Measurements from ENCODE around the gene ZFP36L2.

The ZFP36L2 gene

DNA sequence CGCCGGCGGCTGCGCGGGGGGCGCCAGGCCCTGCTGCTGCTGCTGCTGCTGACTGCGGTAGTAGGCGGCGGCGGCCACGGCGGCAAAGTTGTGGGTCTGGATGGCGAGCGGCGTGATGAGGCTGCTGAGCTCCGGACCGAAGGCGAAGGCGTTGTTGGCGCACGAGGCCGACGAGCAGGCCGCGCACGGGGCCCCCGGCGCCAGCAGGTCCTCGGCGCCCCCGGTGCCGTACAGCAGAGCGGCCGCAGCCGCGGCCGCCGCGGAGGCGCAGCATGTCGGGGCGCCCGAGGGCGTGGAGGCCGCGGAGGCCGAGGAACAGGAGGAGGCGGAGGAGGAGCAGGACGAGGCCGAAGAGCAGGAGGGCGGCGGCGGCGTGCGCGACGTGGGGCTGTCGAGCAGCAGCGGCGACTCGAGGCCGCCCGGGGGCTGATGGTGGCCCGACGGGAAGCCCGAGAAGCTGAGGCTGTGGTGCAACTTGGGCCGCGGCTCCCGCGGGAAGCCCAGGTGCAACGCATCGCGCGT, 1.8 kb downstream of the ZFP36L2 start:
- Mint-ChIP-seq H3K27me3 (no peaks in the 10 kb centered on the region), H3K4me1 (ENCODE audit: low read depth) (peaks cover 43% of the 10 kb centered on the region), H3K9me3 (no peaks in the 10 kb centered on the region), H3K27ac (peak overlapping the region; percentile 98), H3K4me3 (peak overlapping the region; percentile 93), H3K36me3 (ENCODE audit: low read depth) (peaks cover 72% of the 10 kb centered on the region)
- intact Hi-C loops (cut with micrococcal nuclease) = loop anchor here (5.0 kb wide), 4 partner anchors 67 to 412 kb away; no protein-coding TSS in a partner anchor

DNA sequence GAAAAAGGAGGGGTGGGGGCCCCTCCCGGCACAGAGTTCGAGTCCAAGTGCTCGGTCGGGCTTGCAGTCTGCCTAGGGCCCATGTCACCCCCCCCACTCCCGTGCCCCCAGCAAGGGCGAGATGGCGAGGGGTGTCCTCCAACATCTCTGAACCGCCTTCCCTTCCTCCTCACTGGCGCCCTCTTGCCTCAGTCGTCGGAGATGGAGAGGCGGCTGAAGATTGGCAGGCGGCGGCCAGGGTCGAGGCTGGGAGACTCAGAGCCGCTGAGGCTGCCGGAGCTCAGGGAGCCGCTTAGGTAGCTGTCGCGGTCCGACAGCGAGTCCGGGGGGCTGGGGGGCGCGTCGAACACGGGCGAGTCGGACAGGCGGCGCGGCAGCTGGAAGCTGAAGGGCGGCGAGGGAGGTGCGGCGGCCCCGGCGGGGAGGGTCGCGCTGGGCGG, 2.3 kb downstream of the ZFP36L2 start:
- peak overlapping the region; percentile 93 for H3K4me3 Mint-ChIP-seq
- H3K9me3 Mint-ChIP-seq = no peaks in the 10 kb centered on the region
- H3K4me1 Mint-ChIP-seq (ENCODE audit: low read depth) = peaks cover 43% of the 10 kb centered on the region
- H3K27ac Mint-ChIP-seq = peak overlapping the region; percentile 98
- H3K36me3 Mint-ChIP-seq (ENCODE audit: low read depth) = peaks cover 72% of the 10 kb centered on the region
- H3K27me3 Mint-ChIP-seq = no peaks in the 10 kb centered on the region
- intact Hi-C loops (cut with micrococcal nuclease) = loop anchor here (5.0 kb wide), 2 partner anchors 67 to 412 kb away; no protein-coding TSS in a partner anchor

DNA sequence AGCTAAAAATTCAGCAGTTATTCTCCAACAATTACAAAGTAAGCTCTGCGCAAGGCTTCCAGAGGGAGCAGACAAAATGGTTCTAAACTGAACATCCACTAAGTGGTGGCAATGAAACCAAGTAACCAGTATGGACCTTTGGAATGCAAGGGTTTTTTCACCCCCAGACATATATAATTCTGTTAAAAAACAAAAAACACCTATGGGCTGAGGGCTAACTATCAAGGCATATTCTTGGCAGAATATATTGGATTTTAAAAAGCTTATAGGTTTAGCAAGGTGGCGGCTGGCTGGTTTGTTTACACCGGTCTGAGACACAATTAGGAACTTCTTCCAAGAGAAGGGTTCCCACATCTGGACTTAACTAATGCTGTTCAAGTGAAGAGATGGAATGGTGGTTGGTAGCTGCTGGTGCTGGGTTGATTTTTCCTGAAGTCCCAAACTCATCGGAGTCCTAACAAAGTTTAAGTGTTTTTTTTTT, 2.8 kb downstream of the ZFP36L2 start:
- H3K9me3 Mint-ChIP-seq = no peaks in the 10 kb centered on the region
- intact Hi-C loops (cut with micrococcal nuclease) = loop anchor here (5.0 kb wide), 2 partner anchors 66 to 411 kb away; no protein-coding TSS in a partner anchor
- H3K4me1 Mint-ChIP-seq (ENCODE audit: low read depth) = peaks cover 44% of the 10 kb centered on the region
- H3K36me3 Mint-ChIP-seq (ENCODE audit: low read depth) = peaks cover 76% of the 10 kb centered on the region
- H3K27me3 Mint-ChIP-seq = no peaks in the 10 kb centered on the region
- H3K27ac Mint-ChIP-seq = peak overlapping the region; percentile 98
- H3K4me3 Mint-ChIP-seq = peak overlapping the region; percentile 93

DNA sequence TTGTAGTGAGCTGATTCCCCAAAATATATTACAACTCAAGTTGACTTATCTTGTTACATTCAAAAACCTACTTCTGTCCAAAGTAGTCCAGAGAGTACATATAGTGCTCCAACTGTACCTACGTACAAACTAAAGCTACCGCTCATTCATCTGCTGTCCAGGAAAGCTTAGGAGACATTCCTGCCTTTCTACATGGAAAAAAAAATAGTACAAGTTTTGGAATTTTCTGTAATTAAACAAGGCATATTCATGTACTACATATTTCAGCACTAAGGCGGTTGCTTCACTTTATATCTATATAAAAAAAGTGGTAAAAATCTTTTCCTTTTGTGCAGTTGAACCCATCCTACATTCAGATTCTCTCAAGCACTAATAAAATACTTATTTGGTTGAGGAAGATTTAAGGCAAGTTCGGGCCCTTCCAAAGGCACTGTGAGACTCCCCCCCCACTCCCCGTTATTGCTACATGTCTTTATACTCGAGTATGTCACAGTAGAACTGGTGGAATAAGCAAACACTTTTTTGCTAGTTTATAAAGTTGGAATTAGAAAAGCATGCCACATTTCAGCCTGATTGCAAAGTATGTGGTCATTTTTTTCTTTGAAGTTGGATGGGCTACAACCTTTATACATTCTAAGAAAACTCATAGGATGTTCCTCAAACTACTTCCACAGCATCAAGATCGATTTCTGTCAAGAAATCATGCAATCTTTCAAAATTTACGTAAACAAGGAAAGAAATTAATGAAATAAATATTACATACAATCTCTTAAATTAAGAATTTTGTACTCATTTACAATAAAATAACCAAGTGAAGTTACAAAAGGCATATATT, 3.7 kb downstream of the ZFP36L2 start:
- Mint-ChIP-seq H3K27ac (peak overlapping the region; percentile 83), H3K27me3 (no peaks in the 10 kb centered on the region), H3K9me3 (no peaks in the 10 kb centered on the region), H3K36me3 (ENCODE audit: low read depth) (peaks cover 74% of the 10 kb centered on the region), H3K4me1 (ENCODE audit: low read depth) (peaks cover 45% of the 10 kb centered on the region), H3K4me3 (peak overlapping the region; percentile 83)
- intact Hi-C loops (cut with micrococcal nuclease) = loop anchor here (5.0 kb wide), 2 partner anchors 65 to 410 kb away; no protein-coding TSS in a partner anchor

DNA sequence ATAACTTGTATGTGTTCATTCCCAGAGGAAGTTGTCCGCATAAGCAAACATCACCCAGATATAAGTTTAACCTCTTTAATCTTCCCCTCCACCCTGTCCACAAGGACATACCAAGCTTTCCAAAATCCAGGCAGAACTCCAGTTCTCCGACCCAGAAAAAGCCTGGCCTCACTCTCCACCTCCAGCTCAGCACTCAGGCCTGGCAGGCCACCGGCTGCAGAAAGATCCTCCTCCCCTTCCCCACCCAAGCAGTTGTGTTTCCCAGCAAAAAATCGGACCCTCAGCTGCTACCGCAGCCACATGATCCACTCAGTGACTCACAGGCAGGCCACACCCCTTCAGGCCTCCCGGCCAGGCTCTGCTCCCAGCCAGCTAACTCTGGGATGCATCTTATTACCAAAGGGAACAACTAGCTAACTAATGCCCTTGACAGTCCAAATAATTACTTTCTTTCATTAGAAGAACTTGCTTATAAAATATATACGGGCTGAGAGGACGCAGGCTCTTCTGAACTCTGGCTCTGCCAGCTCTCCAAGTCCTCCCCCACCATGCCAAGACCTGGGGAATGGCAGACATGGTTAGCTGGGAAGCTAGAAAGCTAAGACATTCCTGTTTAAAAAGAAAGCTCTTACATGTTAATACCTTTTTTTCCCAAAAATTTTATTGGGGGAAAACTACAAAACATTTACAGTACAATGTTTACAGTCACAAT, 4.5 kb downstream of the ZFP36L2 start:
- peak overlapping the region; percentile 83 for H3K4me3 Mint-ChIP-seq
- H3K27me3 Mint-ChIP-seq = no peaks in the 10 kb centered on the region
- peak overlapping the region; percentile 83 for H3K27ac Mint-ChIP-seq
- intact Hi-C loops (cut with micrococcal nuclease) = loop anchor here (5.0 kb wide), 2 partner anchors 65 to 410 kb away; no protein-coding TSS in a partner anchor
- H3K9me3 Mint-ChIP-seq = no peaks in the 10 kb centered on the region
- peaks cover 43% of the 10 kb centered on the region for H3K4me1 Mint-ChIP-seq (ENCODE audit: low read depth)
- peaks cover 68% of the 10 kb centered on the region for H3K36me3 Mint-ChIP-seq (ENCODE audit: low read depth)

DNA sequence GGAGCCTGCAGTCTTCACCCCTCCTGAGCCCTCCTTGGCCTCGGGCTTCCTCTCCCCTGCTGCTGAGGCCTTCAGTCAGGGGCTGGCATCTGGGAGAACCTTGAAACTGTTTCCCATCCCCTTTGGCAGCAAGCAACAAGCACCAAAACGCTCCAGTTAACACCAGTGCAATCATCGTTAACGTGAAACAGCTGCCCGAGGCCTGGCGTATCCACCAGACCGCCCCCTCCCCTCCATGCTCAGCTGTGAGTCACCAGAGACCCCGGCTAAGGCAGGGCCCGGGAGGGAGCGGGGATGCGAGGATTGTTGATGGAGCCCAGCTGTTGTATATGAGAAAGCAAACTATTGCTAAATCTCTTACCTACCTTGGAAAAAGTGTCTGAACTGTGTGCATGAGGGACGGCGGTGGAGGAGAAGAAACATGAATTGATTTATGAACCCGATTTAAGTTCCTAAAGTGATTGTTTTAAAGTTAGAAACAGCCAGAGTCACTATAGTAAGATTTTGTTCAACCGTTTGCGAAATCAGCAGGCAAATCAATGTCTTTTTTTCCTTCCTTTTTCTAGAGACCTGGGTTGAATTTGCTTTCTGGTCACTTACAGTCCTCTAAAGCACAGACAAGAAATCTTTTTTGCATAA, 5.2 kb downstream of the ZFP36L2 start:
- Mint-ChIP-seq H3K36me3 (ENCODE audit: low read depth) (peaks cover 67% of the 10 kb centered on the region), H3K9me3 (no peaks in the 10 kb centered on the region), H3K4me3 (peak overlapping the region; percentile 83), H3K27me3 (no peaks in the 10 kb centered on the region), H3K4me1 (ENCODE audit: low read depth) (peaks cover 43% of the 10 kb centered on the region), H3K27ac (peak overlapping the region; percentile 83)
- intact Hi-C loops (cut with micrococcal nuclease) = loop anchor here (5.0 kb wide), 2 partner anchors 64 to 409 kb away; no protein-coding TSS in a partner anchor

DNA sequence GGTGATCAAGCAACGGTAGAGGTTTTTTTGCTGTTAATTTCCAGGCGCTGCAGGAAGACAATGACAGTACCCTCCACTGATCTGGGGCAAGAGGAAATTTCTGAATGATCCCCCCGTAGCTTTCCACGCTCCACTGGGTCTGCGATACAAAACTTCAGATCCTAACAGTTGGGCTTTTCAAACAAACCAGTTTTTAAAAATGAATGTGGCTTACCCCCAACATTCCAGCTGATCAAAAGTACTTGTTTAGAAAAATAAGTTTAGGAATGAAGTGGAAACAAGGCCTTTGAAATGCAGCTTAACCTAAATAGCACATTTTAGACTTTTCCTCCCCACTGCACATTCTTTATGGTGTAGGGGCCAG, 5.7 kb downstream of the ZFP36L2 start:
- Mint-ChIP-seq H3K4me1 (ENCODE audit: low read depth) (peaks cover 43% of the 10 kb centered on the region), H3K4me3 (peak overlapping the region; percentile 83), H3K36me3 (ENCODE audit: low read depth) (peaks cover 62% of the 10 kb centered on the region), H3K27ac (peak overlapping the region; percentile 83), H3K9me3 (no peaks in the 10 kb centered on the region), H3K27me3 (no peaks in the 10 kb centered on the region)
- intact Hi-C loops (cut with micrococcal nuclease) = loop anchor here (5.0 kb wide), 2 partner anchors 63 to 408 kb away; no protein-coding TSS in a partner anchor

DNA sequence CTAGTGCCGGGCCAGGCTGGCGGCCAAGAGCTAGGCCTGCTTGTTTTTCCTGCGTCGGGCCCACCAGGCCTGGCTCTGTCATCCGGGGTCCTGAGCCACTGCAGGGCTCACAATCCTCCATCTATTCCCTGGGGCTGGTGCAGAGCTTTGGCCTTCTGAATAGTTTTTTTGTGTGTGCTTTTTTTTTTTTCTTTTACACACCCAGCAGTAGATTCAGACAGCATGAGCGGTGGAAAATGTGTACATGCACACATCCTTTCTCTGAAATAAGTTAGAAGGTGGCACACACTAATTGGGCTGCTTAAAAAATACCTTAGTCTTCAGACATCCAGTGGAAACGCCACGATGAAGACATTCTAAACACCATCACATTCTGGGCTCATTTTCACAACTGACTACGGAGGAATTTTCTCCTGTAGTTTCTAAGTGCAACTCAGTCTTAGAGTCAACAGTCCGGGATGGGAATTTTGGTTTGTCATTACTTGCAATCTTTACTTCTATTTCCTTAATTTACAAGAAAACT, 6.1 kb downstream of the ZFP36L2 start:
- intact Hi-C loops (cut with micrococcal nuclease) = loop anchor here (5.0 kb wide), 2 partner anchors 63 to 408 kb away; no protein-coding TSS in a partner anchor
- no peaks in the 10 kb centered on the region for H3K27me3 Mint-ChIP-seq
- H3K4me3 Mint-ChIP-seq = peak overlapping the region; percentile 83
- H3K36me3 Mint-ChIP-seq (ENCODE audit: low read depth) = peaks cover 58% of the 10 kb centered on the region
- H3K4me1 Mint-ChIP-seq (ENCODE audit: low read depth) = peaks cover 43% of the 10 kb centered on the region
- no peaks in the 10 kb centered on the region for H3K9me3 Mint-ChIP-seq
- H3K27ac Mint-ChIP-seq = peak overlapping the region; percentile 83

DNA sequence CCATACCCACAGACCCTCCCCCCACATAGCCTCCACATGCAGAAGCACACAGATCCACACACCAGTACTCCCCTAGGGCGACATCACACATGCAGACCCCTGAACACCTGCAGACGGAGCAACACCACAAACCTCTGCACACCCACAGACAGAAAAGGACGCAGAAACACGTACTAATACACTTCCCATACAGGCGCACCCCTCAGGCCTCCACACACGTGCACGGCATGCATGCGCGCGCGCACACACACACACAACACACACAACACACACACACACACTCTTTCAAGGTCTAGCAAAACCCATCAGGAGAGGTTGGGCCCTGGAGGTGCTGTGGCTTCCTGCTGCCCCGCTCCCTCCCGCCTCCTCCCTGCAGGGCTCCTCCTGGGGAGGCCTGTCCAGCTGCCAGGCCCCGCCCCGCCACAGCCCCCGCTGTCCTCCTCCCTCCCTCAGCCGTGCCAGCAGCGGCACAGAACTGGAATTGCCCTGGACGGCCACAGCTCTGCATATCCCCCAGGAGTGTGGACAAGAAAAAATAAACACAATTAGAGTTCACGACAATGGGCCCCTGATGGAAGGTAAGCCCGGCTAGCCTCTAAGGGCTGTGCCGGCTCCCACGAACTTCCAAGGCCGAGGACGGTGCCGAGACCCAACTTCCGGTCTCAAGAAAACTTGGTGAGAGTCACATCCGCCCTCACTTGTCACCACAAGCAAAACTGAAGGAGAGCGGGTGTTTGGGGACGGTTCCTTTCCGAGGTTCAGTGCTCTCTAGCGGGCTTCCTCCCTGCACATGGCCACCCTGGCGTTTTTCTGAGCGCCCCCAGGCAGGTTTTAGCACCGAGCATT, 6.8 kb downstream of the ZFP36L2 start:
- Mint-ChIP-seq H3K4me3 (peak overlapping the region; percentile 83), H3K36me3 (ENCODE audit: low read depth) (peaks cover 51% of the 10 kb centered on the region), H3K27ac (peak overlapping the region; percentile 83), H3K27me3 (no peaks in the 10 kb centered on the region), H3K9me3 (no peaks in the 10 kb centered on the region), H3K4me1 (ENCODE audit: low read depth) (peaks cover 43% of the 10 kb centered on the region)
- intact Hi-C loops (cut with micrococcal nuclease) = loop anchor here (5.0 kb wide), 2 partner anchors 62 to 407 kb away; no protein-coding TSS in a partner anchor

DNA sequence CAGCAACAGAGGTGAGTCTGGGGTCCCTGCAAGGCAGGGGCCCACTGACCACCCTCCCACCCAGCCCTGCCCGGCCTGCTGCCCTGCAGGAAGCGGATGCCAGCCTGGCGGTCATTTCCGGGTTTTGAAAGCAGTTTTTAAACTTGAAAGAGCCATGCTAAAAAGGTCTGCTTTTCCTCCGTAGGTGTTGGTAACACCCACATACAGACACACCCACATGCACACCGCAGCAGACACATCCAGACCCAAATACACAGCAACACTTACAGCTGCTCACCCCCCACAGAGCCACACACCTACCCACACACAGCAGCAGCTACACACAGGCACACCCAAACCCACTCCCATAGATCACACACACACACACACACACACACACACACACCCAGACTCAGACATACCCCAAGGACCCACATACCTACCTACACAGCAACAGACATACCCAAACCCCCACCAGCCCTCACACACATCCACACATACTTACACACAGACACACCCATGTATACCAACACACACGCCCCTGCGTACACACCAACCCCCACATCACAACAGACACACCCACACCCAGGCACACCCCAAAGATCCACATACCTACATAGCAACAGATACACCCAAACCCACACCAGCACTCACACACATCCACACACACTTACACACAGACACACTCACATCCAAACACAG, 7.6 kb downstream of the ZFP36L2 start:
- H3K9me3 Mint-ChIP-seq = no peaks in the 10 kb centered on the region
- H3K4me3 Mint-ChIP-seq = peak overlapping the region; percentile 83
- intact Hi-C loops (cut with micrococcal nuclease) = no loop called here
- peaks cover 43% of the 10 kb centered on the region for H3K36me3 Mint-ChIP-seq (ENCODE audit: low read depth)
- H3K4me1 Mint-ChIP-seq (ENCODE audit: low read depth) = peaks cover 48% of the 10 kb centered on the region
- no peaks in the 10 kb centered on the region for H3K27me3 Mint-ChIP-seq
- H3K27ac Mint-ChIP-seq = peak overlapping the region; percentile 83

DNA sequence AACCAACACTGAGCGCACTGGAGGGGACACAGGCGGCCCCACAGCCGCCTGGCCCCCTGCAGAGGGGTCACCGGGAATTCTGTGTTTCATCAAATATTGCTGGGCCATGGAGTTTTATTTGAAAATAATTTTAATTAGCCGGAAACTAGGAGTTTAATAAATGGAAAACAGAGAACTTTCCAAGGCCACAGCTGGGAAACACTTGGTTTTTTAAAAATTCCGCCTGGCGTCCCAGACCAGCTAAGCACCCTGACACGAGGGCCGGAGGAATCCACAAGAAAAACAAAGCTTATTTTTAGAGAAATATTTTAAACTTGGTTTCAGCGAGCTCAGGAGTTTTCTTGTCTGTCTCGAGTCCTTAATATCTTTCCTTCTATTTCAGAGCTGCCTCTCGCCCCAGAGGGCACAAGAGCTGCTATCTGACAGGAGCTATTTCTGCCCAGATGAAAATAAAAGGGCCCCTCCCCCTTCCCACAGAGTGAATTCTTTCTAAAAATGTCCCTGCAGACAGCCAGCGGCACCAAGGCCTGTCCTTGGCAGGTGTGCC, 8.2 kb downstream of the ZFP36L2 start:
- H3K4me1 Mint-ChIP-seq (ENCODE audit: low read depth) = peaks cover 51% of the 10 kb centered on the region
- H3K27me3 Mint-ChIP-seq = no peaks in the 10 kb centered on the region
- H3K4me3 Mint-ChIP-seq = peak overlapping the region; percentile 83
- peak overlapping the region; percentile 83 for H3K27ac Mint-ChIP-seq
- intact Hi-C loops (cut with micrococcal nuclease) = no loop called here
- no peaks in the 10 kb centered on the region for H3K9me3 Mint-ChIP-seq
- peaks cover 37% of the 10 kb centered on the region for H3K36me3 Mint-ChIP-seq (ENCODE audit: low read depth)
